Stimulated activated CD4-positive, alpha-beta T cell treated with anti-CD3 and anti-CD28 coated beads, Interleukin-4, amount 100 ng/mL, for 48 hours (primary cell): ENCODE results near the gene SOSTDC1.
"Not testable (repeated sequence)": the region's sequence is repeated elsewhere in the genome, so short reads cannot be mapped to it uniquely, and the experiment has no call there.

Experiments used
- DNase-seq, 2 donors: peaks; one replicate each; pipeline ENCODE4 v3.0.0-alpha.2; 2020; ENCODE audit warnings: low read depth in 2 of 2

Gene SOSTDC1

GRCh38 chr7:16465469-16466361 is at the start of gene SOSTDC1:
SOSTDC1 (minus strand) TSS chr7:16465738; CDS start chr7:16465668, 70 bp downstream.
- DNase-seq: no peak

DNA sequence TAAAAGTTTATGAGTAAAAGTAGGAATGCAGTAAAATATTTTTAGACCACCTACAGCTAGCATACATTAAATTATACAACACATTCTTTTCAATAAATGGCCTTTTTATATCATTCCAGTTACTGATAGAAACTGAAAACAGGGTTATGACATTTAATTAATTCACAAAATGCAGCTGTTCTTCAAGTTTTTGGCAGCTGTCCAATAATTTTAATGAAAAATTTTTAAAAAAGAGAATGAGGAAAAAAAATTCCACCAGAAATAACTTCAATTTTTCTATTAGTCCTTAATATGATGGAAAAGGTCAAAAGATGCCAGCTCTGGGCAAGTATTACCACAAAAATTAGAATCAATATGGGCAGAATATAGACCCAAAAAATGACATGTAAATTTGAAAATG is 49.2 kb upstream of the SOSTDC1 start:
- DNase-seq: no peak

- DNase-seq: no peak
These were observed 48.7 kb upstream of the SOSTDC1 start for GRCh38 chr7:16514271-16514670.

DNA sequence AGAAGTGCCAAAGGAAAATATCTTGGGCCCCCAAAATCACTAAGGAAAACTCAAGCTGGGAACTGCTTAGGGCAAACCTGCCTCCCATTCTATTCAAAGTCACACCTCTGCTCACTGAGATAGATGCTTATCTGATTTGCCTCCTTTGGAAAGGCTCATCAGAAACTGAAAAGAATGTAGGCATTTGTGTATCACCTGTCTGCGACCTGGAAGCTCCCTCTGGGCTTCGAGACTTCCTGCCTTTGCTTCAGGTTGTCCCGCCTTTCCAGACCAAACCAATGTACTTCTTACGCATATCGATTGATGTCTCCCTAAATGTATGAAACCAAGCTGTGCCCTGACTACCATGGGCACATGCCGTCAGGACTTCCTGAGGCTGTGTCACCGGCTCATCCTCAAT is 46.6 kb upstream of the SOSTDC1 start:
- DNase-seq: no peak

- DNase-seq: no peak
These were observed 45.8 kb upstream of the SOSTDC1 start for GRCh38 chr7:16511314-16511713.

DNA sequence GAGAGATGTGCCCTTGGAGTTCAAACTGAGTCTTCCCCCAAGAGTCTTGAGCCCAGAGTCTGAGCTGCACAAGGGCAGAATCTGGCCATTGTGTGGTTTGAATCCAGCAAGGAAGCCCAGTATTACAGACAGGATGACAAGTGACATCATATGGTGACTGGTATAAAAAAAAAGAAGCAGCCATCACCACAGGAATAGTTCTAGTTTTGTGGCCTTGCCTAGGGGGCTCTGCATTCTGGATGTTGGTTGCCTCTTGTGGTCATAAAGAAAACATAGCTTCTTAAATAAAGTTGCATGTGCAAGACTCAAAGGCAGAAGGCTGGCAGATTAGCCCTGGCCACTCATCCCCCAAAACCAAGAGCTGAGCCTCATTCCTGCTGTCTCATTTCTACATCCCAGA is 44.3 kb upstream of the SOSTDC1 start:
- DNase-seq: no peak

DNA sequence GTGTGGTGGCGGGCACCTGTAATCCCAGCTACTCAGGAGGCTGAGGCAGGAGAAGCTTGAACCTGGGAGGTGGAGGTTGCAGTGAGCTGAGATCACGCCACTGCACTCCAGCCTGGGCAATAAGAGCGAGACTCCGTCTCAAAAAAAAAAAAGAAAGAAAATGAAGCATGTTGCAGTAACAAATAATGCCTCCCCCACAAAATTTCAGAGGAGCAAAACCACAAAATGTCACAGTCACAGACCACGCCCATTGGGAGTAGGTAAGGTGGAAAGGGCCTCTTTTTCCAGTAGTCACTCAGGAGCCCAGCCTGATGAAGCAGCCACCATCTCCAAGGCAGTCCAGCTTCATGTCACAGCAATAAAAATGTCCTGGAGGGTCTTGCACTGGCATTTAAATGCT is 40.9 kb upstream of the SOSTDC1 start:
- DNase-seq: not testable (repeated sequence)

GRCh38 chr7:16504019-16504418 is 38.5 kb upstream of the SOSTDC1 start:
- no peak for DNase-seq

DNA sequence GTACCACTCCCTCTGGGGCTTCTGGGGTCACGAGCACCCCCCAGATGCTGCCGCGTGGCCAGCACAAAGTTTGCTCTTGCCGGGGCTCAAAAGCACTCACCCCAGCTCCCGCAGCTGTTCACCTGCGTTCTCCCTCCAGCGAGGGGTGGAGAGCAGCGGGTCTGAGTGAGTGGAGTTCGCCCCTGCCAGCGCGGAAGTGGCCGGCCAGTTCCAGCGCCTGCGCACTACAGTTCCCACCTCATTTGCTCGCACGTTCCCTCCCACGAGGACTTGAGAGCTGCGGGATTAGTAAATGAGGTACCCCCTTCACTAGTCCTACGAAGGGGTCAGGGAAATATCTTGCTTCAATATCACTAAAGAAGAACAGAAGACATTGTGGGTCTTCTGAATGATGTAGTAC is 36.8 kb upstream of the SOSTDC1 start:
- no peak for DNase-seq

DNA sequence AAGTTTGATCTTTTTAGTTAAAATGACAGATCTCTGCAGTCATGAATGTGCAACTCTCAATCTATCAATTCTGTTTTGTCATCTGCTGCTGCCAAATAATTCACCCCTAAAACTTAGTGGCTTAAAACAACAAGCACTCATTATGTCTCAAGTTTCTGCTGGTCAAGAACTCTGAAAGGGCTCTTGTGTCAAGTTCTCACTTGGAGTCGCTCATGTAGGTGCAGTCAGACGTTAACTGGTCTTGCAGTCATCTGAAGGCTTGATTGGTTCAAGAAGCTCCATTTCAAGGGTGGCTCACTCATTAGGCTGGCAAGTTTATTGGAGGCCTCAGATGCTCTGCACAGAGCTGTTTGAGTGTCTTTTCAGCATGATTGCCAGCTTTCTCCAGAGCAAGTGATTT is 32.6 kb upstream of the SOSTDC1 start:
- DNase-seq: no peak

DNA sequence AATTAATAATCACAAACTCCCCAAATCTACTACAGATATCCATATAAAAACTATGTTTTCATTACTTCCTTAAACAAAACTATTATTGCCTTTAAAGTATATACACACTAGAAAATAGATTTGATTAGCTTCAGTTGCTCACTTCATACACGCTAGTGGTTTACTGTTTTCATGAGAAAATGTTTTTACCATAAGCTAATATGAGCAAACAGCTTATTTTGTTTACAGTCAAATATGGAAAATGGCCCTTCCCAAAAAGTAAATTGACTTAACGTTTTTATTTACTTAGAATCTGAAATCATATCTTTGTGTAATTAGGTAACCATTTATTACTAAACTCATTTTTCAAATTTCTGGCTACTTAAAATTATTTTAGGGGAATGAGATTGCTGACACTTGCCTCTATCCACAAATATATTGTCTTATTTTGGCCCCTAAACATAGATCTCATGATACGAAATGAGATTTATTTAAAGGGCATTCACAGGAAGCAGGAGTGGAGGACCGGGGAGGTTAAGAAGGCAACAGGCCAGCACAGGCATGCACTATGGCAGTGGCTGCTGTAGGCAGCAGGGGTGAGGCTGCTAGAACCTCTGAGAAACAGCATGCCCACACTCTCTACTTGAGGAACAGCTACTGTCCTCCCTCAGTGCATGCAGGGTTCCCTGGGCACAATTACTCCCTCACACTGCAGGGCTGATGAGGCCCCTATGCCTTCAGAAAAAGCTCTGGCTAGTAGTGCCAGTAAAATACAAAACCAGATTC is 29.6 kb upstream of the SOSTDC1 start:
- no peak for DNase-seq

GRCh38 chr7:16494551-16494950 is 29.0 kb upstream of the SOSTDC1 start:
- no peak for DNase-seq

GRCh38 chr7:16493266-16493665 is 27.7 kb upstream of the SOSTDC1 start:
- no peak for DNase-seq

- DNase-seq: no peak
These were observed 27.1 kb upstream of the SOSTDC1 start for GRCh38 chr7:16492513-16493062.

DNA sequence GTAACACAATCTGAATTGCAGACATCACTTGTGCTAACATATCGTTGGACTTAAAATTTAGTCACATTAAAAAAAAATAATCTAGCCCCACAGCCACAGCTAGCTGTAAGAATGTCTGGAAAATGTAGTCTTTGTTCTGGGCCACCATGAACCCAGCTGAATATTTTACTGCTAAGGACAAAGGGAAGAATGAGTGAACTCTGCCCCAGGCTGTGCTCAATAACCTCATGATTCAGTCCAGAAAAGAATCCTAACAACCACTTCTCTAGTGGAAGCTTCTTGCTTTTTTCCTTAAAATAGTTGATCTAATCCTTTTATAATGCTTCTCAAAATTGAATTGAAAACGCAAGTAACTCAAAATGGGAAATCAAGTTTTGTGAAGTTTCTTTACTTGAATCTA is 25.6 kb upstream of the SOSTDC1 start:
- no peak for DNase-seq

DNA sequence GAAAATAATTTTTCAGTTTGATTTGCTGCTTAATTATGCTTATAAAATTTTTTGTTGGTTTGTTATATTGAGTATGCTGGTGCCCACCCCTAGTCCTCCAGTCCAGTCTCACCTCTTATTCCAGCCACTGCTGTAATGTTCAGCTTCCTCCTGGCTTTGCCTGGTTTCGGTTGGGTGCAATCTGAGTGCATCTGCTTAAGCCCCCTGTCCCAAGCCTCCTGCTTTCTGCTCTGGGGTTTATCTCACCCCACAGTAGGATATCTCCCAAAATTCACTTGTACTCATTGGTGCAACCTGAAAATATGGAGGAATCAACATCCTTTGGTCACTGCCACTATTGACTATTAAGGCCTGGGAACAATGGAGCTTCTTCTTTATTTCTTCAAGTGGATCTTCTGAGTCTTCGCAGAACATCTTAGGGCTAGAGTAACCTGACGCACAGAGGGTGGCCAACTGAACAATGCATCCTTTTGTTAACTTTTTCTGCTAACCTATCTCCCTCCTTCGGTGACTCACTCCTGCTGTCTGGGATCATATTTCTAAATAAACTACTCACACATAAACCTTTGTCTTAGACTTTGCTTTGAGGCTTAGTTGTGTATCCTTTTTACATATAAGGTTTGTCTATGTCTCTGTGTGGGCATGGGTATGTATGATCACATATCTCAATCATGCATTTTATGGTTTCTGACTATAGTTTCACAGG is 19.1 kb upstream of the SOSTDC1 start:
- DNase-seq: no peak

- no peak for DNase-seq
These were observed 14.1 kb upstream of the SOSTDC1 start for GRCh38 chr7:16479591-16479990.

- no peak for DNase-seq
These were observed 13.6 kb upstream of the SOSTDC1 start for GRCh38 chr7:16479161-16479560.

GRCh38 chr7:16471933-16472332 is 6.4 kb upstream of the SOSTDC1 start:
- DNase-seq: no peak

DNA sequence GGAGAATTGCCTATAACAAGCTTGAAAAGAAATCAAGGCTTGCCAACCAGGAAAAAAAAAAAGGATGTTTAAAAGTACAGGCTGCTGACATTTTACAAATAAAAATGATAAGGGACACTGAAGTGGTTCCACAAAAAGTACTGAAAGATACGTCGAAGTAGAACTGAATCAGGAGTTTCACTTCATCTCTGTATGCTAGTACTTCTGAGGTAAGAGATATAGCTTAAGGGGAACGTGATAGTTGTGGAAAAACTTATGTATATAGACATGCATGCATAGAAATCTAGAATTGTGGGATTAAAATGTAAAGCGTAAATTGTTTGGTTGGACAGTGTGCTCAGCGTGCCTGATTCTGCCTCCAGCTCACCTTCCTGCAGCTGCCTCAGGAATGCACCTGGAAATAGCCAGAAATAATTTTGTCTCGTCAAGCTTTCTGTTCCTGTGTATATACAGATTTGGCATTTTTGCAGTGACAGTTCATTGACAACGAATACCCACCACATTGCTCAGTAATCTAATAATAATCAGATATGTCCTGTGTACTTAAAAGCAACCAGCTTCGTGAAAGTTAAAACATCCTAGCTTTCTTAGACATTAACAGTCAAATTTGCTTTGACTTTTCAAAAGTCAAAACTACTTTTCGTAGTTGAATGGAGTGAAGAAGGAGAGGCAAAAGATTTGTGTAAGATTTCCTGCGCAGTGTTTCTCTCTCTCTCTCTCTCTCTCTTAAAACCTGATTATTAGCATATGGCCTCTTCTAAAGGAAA is 1.4 kb downstream of the SOSTDC1 start:
- no peak for DNase-seq

DNA sequence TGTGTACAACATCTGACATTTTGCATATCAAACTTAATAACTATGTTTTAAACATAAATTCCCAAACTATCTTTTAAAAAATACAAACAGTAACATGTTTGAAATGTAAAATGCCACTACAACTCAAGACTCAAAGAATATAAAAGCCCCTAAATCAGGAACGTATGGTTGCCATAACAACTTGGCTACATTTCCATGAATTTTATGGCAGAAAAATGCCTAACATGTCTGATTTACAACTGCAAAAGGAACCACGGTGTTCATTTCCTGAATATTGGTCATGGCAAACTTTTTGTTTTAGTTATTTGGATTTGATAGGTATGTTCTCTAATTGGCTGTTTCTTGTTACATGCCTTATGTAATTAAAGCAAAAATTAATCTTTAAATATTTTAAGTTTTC is 2.0 kb downstream of the SOSTDC1 start:
- DNase-seq: no peak
